HepG2 (cell line): ENCODE results near the gene ZNF23. TPM values are rescaled to one million over a fixed set of nuclear protein-coding genes. Genes with fewer than 3 reads are reported as not detected.

ENCODE experiments used
- ATAC-seq: fragments of 200-7000 bp; cut with Tn5 transposase; 3 replicates; pipeline ENCODE4 v1.9.1; 2020; ENCODE audit warnings: mild to moderate bottlenecking, moderate library complexity
- BruUV-seq: library from RNA; stranded (reverse); fragments of 400-500 nt; replicated peaks from 2 replicates; lab custom pipeline; 2021; lab: Mats Ljungman, UMichigan
- CTCF ChIA-PET: fragments of 300-600 bp; formaldehyde crosslinking; extraction: SDS; loops from one replicate; lab custom pipeline; 2021; ENCODE audit warnings: low total read pairs, inconsistent platforms, low intra/inter-chr PET ratio; lab: Yijun Ruan, JAX
- POLR2A ChIA-PET: fragments of 350-600 bp; sonication (Branson Sonifier 250); formaldehyde crosslinking; loops from one replicate; lab custom pipeline; 2020; ENCODE audit warnings: antibody characterized with exemption, inconsistent platforms; lab: Yijun Ruan, JAX
- DNase-seq: peaks from one replicate; pipeline ENCODE4 v3.0.0-alpha.2; 2015; ENCODE audit warnings: low spot score
- FAIRE-seq: peaks from 3 replicates; lab custom pipeline; 2011; peaks lifted over from hg19 to GRCh38; lab: Jason Lieb, UNC
- H2AFZ ChIP-seq: one replicate; pipeline ENCODE4 v1.6.1; 2011; ENCODE audit warnings: low read length, inconsistent platforms
- H3K27ac ChIP-seq: fragments of 300-600 bp; 3 replicates; pipeline ENCODE4 v1.8.0; 2011; ENCODE audit warnings: mixed run types, mild to moderate bottlenecking, mixed read lengths, low read length, inconsistent platforms; ENCODE audit not compliant: insufficient read depth; ENCODE audit errors: extremely low read length
- H3K27me3 ChIP-seq, 2 experiments: fragments of 200-600 bp in 1 of 2; 2 replicates in 1 of 2; 3 replicates in 1 of 2; pipeline versions ENCODE4 v1.6.0 to v1.8.0; 2011; ENCODE audit warnings: low read length in 2 of 2, mild to moderate bottlenecking in 2 of 2, moderate library complexity in 2 of 2, inconsistent platforms in 1 of 2; ENCODE audit not compliant: insufficient read depth in 2 of 2, control insufficient read depth in 1 of 2
- H3K36me3 ChIP-seq, 2 experiments: fragments of 200-600 bp in 1 of 2; replicated peaks in 1 of 2; 2 replicates in 1 of 2; 3 replicates in 1 of 2; pipeline versions ENCODE4 v1.5.1 to v1.8.0; 2011; ENCODE audit warnings: low read length in 2 of 2, inconsistent platforms in 1 of 2; ENCODE audit not compliant: insufficient read depth in 2 of 2, control insufficient read depth in 1 of 2
- H3K4me1 ChIP-seq: 2 replicates; pipeline ENCODE4 v1.5.1; 2012; ENCODE audit warnings: low read length, inconsistent platforms; ENCODE audit not compliant: insufficient read depth
- H3K4me2 ChIP-seq: 2 replicates; pipeline ENCODE4 v1.6.0; 2011; ENCODE audit warnings: low read depth, low read length, inconsistent platforms
- H3K4me3 ChIP-seq, 3 experiments: fragments of 200-600 bp in 1 of 3; sonication (generic), shearing (Covaris generic) in 1 of 3; replicated peaks in 1 of 3; 2 replicates each; pipeline ENCODE4 v1.5.1; 2011 to 2016; ENCODE audit warnings: low read length in 3 of 3, inconsistent platforms in 2 of 3, low read depth in 2 of 3, mild to moderate bottlenecking in 2 of 3, control low read depth in 1 of 3, mixed read lengths in 1 of 3; ENCODE audit not compliant: insufficient read depth in 1 of 3
- H3K79me2 ChIP-seq: one replicate; pipeline ENCODE4 v1.6.1; 2011; ENCODE audit warnings: low read length, inconsistent platforms; ENCODE audit not compliant: insufficient read depth
- H3K9ac ChIP-seq: 2 replicates; pipeline ENCODE4 v1.6.0; 2011; ENCODE audit warnings: mild to moderate bottlenecking, low read depth, low read length, inconsistent platforms; ENCODE audit not compliant: insufficient read depth
- H3K9me3 ChIP-seq: 2 replicates; pipeline ENCODE4 v1.5.1; 2012; ENCODE audit warnings: mild to moderate bottlenecking, low read length
- H4K20me1 ChIP-seq: 2 replicates; pipeline ENCODE4 v1.6.0; 2011; ENCODE audit warnings: inconsistent platforms, mild to moderate bottlenecking, low read length, moderate library complexity; ENCODE audit not compliant: insufficient read depth
- ARID2 ChIP-seq: sonication (generic); formaldehyde crosslinking; IDR thresholded peaks from 2 replicates; pipeline ENCODE4 v1.8.1; 2022; ENCODE audit warnings: mild to moderate bottlenecking, missing genetic modification reagents, borderline replicate concordance
- BORCS8-MEF2B ChIP-seq: sonication (generic); formaldehyde crosslinking; IDR thresholded peaks from 2 replicates; pipeline ENCODE4 v1.8.0; 2022; ENCODE audit warnings: mild to moderate bottlenecking, missing genetic modification reagents
- FOXP1 ChIP-seq, 2 experiments: fragments of 450-650 bp in 1 of 2; IDR thresholded peaks; 2 replicates each; pipeline ENCODE4 v1.6.1; 2017 to 2018; ENCODE audit warnings: antibody characterized with exemption in 1 of 2
- HDAC6 ChIP-seq: fragments of 200-600 bp; sonication (generic); IDR thresholded peaks from 2 replicates; pipeline ENCODE4 v1.7.0; 2017; ENCODE audit warnings: mild to moderate bottlenecking, antibody characterized with exemption, low read length, low read depth
- KLF13 ChIP-seq: sonication (generic); formaldehyde crosslinking; IDR thresholded peaks from 2 replicates; pipeline ENCODE4 v1.4.0; 2020; ENCODE audit warnings: mild to moderate bottlenecking, missing genetic modification reagents
- MIXL1 ChIP-seq: IDR thresholded peaks from 2 replicates; pipeline ENCODE4 v1.6.1; 2016
- NR2F1 ChIP-seq, 2 experiments: fragments of 450-650 bp in 1 of 2; formaldehyde crosslinking in 1 of 2; IDR thresholded peaks; 2 replicates each; pipeline versions ENCODE4 v1.5.0 to v1.6.1; 2016 to 2020; ENCODE audit warnings: mild to moderate bottlenecking in 1 of 2, missing compliant biosample characterization in 1 of 2, missing genetic modification reagents in 1 of 2, moderate library complexity in 1 of 2
- NR2F6 ChIP-seq, 2 experiments: IDR thresholded peaks; 2 replicates each; pipeline ENCODE4 v1.6.1; 2016; ENCODE audit warnings: antibody characterized with exemption in 1 of 2, mild to moderate bottlenecking in 1 of 2
- PCBP2 ChIP-seq: fragments of 200-400 bp; formaldehyde crosslinking; optimal IDR thresholded peaks from 2 replicates; pipeline ENCODE3; 2018; ENCODE audit warnings: low read length, low read depth; ENCODE audit not compliant: poor library complexity, severe bottlenecking
- RAD51 ChIP-seq: fragments of 450-650 bp; IDR thresholded peaks from 2 replicates; pipeline ENCODE4 v1.6.1; 2016; ENCODE audit warnings: borderline replicate concordance
- REST ChIP-seq, 2 experiments: IDR thresholded peaks; 2 replicates each; pipeline ENCODE4 v1.6.1; 2011 to 2012; ENCODE audit warnings: low read length in 2 of 2, borderline replicate concordance in 1 of 2, low read depth in 1 of 2, mild to moderate bottlenecking in 1 of 2, moderate library complexity in 1 of 2
- SRF ChIP-seq: IDR thresholded peaks from 2 replicates; pipeline ENCODE4 v1.6.1; 2011; ENCODE audit warnings: mild to moderate bottlenecking, low read depth, low read length, moderate library complexity
- SRY ChIP-seq: sonication (generic); formaldehyde crosslinking; IDR thresholded peaks from 2 replicates; pipeline ENCODE4 v1.8.0; 2022; ENCODE audit warnings: mild to moderate bottlenecking, missing genetic modification reagents
- STAT5B ChIP-seq: sonication (generic); formaldehyde crosslinking; IDR thresholded peaks from 2 replicates; pipeline ENCODE4 v1.4.0; 2020; ENCODE audit warnings: missing genetic modification reagents
- ZBTB10 ChIP-seq: sonication (generic); formaldehyde crosslinking; IDR thresholded peaks from 2 replicates; pipeline ENCODE4 v1.4.0; 2020; ENCODE audit warnings: missing genetic modification reagents, borderline replicate concordance
- ZNF138 ChIP-seq: sonication (generic); formaldehyde crosslinking; IDR thresholded peaks from 2 replicates; pipeline ENCODE4 v1.5.0; 2020; ENCODE audit warnings: mild to moderate bottlenecking, low read depth, missing genetic modification reagents
- ZNF564 ChIP-seq: sonication (generic); formaldehyde crosslinking; IDR thresholded peaks from 2 replicates; pipeline ENCODE4 v1.8.1; 2023; ENCODE audit warnings: mild to moderate bottlenecking, missing genetic modification reagents
- WGBS: methylation state at CpG from one replicate; pipeline ENCODE4 v1.1.6; 2017; ENCODE audit warnings: low lambda C conversion rate; 5-methylcytosine and 5-hydroxymethylcytosine counted together
- in situ Hi-C: cut with HindIII; loops from 2 replicates; pipeline ENCODE4 v1.10.0; 2017; ENCODE audit warnings: low pct_unique_long_range_greater_than_20kb; ENCODE audit not compliant: extremely low pct_ligation_motif_present
- intact Hi-C: fragments of 100-400 bp; cut with micrococcal nuclease; formaldehyde crosslinking; loops from one replicate; pipeline ENCODE4 v1.10.0; 2022; ENCODE audit not compliant: unreplicated experiment
- polyA plus RNA-seq, 8 experiments: library from polyadenylated mRNA; depleted of rRNA in 3 of 8; stranded (reverse) in 7 of 8; unstranded in 1 of 8; fragments of >200 nt; fragmentation: Illumina TruSeq in 4 of 8; extraction: Trizol in 4 of 8; gene quantifications; 2 replicates each; pipeline versions ENCODE4 v1.2.1 to v1.2.3, GENCODE V29; 2011 to 2016; ENCODE audit warnings: low read depth in 4 of 8, missing spikeins in 1 of 8, mixed read lengths in 1 of 8; ENCODE audit not compliant: insufficient read depth in 1 of 8
- total RNA-seq, 5 experiments: library from RNA; depleted of rRNA; stranded (reverse); fragments of >200 nt; fragmentation: Illumina TruSeq; extraction: Trizol; gene quantifications; 2 replicates each; pipeline ENCODE4 v1.2.3, GENCODE V29; 2016; ENCODE audit warnings: low read depth in 1 of 5

Gene ZNF23
- total and polyA plus RNA-seq, 2 of the 13 experiments (the other 11 are each of a cell fraction or from before 2014, with no cell fraction given): 8.6 to 12.2 TPM

GRCh38 chr16:71472931-71473330, 10.9 kb upstream of the ZNF23 start (continued):
- TF ChIP-seq NR2F6 (IDR thresholded peaks at IDR 0.05) (no peak), NR2F6 (CRISPR knock-in tag; IDR thresholded peaks at IDR 0.05) (no peak), HDAC6 (no peak), STAT5B (no peak), FOXP1 (IDR thresholded peaks at IDR 0.05) (no peak), FOXP1 (CRISPR knock-in tag; IDR thresholded peaks at IDR 0.05) (no peak)

- WGBS: 43% methylated on average over 2 of the region's 2 CpGs
- Histone ChIP-seq H2AFZ (no peak overlapping the region), H3K4me3 (no peak overlapping the region), H3K79me2 (no peaks in the 10 kb centered on the region), H3K4me1 (no peaks in the 10 kb centered on the region), H3K27ac (no peak overlapping the region), H4K20me1 (no peaks in the 10 kb centered on the region), H3K9ac (no peak overlapping the region), H3K9me3 (no peaks in the 10 kb centered on the region), H3K27me3 (no peaks in the 10 kb centered on the region), H3K36me3 (peaks cover 2 to 11% of the 10 kb centered on the region in 2 experiments; a peak in 3 of 5 replicates), H3K4me2 (no peak overlapping the region)
- BruUV-seq: no TSS peak
- in situ Hi-C loops (no loop called here), intact Hi-C loops (no loop called here)
- no peak for FAIRE-seq
- no peak for ATAC-seq
- no peak for DNase-seq
- ChIA-PET POLR2A (no interaction called here), CTCF (no interaction called here)
- TF ChIP-seq PCBP2 (no peak), MIXL1 (CRISPR knock-in tag) (no peak), ZNF138 (no peak), SRY (CRISPR knock-in tag) (no peak), ARID2 (CRISPR knock-in tag) (no peak), REST (IDR thresholded peaks at IDR 0.05; ENCODE audit: borderline replicate concordance in 1 of 2, low read depth in 1 of 2, low read length in 2 of 2) (no peak), RAD51 (no peak), NR2F1 (CRISPR knock-in tag; IDR thresholded peaks at IDR 0.05) (no peak), KLF13 (CRISPR knock-in tag) (no peak), BORCS8-MEF2B (CRISPR knock-in tag) (no peak), ZBTB10 (CRISPR knock-in tag) (no peak), SRF (no peak), ZNF564 (no peak)
Measured at GRCh38 chr16:71472051-71472450, 10.0 kb upstream of the ZNF23 start.
